IMR-90 (cell line): Measurements from ENCODE around the gene C14orf119. TPM values are rescaled to one million over a fixed set of nuclear protein-coding genes. Genes with fewer than 3 reads are reported as not detected.

Experiments
- ATAC-seq: fragments of 200-7000 bp; cut with Tn5 transposase; 2 replicates; pipeline ENCODE4 v1.9.1; 2020; ENCODE audit warnings: low read depth, mild to moderate bottlenecking, moderate library complexity
- BruUV-seq: library from RNA; stranded (reverse); fragments of 400-500 nt; replicated peaks from 2 replicates; lab custom pipeline; 2021; lab: Mats Ljungman, UMichigan
- CTCF ChIA-PET: fragments of 300-600 bp; formaldehyde crosslinking; extraction: SDS; loops from one replicate; lab custom pipeline; 2021; ENCODE audit warnings: antibody characterized with exemption; lab: Yijun Ruan, JAX
- POLR2A ChIA-PET: fragments of 300-600 bp; sonication (Branson Sonifier 250); formaldehyde crosslinking; loops from one replicate; lab custom pipeline; 2022; ENCODE audit warnings: antibody characterized with exemption; ENCODE audit not compliant: unreplicated experiment; lab: Charles Lee
- DNase-seq: peaks from one replicate; pipeline ENCODE4 v3.0.0; 2013
- H2AFZ ChIP-seq: replicated peaks from 2 replicates; pipeline ENCODE3; 2013; ENCODE audit warnings: low read length, mild to moderate bottlenecking; ENCODE audit not compliant: poor library complexity
- H2AK5ac ChIP-seq: 2 replicates; pipeline ENCODE4 v1.6.1; 2013; ENCODE audit warnings: low read depth, low read length, inconsistent platforms
- H2AK9ac ChIP-seq: replicated peaks from 2 replicates; pipeline ENCODE3; 2013; ENCODE audit warnings: mild to moderate bottlenecking, low read depth, low read length, moderate library complexity; ENCODE audit not compliant: poor library complexity
- H2BK120ac ChIP-seq: 2 replicates; pipeline ENCODE4 v1.6.1; 2013; ENCODE audit warnings: low read depth, low read length, inconsistent platforms
- H2BK15ac ChIP-seq: 3 replicates; pipeline ENCODE4 v1.6.1; 2013; ENCODE audit warnings: low read depth, low read length, inconsistent platforms
- H2BK20ac ChIP-seq: 2 replicates; pipeline ENCODE4 v1.6.1; 2013; ENCODE audit warnings: low read depth, mild to moderate bottlenecking, inconsistent platforms, low read length, moderate library complexity
- H2BK5ac ChIP-seq: 2 replicates; pipeline ENCODE4 v1.6.1; 2013; ENCODE audit warnings: mild to moderate bottlenecking, low read depth, low read length, inconsistent platforms; ENCODE audit not compliant: poor library complexity, severe bottlenecking
- H3K14ac ChIP-seq: replicated peaks from 2 replicates; pipeline ENCODE4 v1.6.1; 2013; ENCODE audit warnings: low read depth, low read length, inconsistent platforms
- H3K18ac ChIP-seq: 2 replicates; pipeline ENCODE4 v1.6.1; 2013; ENCODE audit warnings: low read depth, low read length, control low read depth
- H3K23ac ChIP-seq: 2 replicates; pipeline ENCODE4 v1.6.1; 2013; ENCODE audit warnings: low read depth, low read length, inconsistent platforms
- H3K27ac ChIP-seq: 2 replicates; pipeline ENCODE4 v1.5.1; 2013; ENCODE audit warnings: mild to moderate bottlenecking, control low read depth, low read length; ENCODE audit not compliant: insufficient read depth
- H3K27me3 ChIP-seq: 2 replicates; pipeline ENCODE4 v1.6.1; 2013; ENCODE audit warnings: low read length; ENCODE audit not compliant: control insufficient read depth, insufficient read depth
- H3K36me3 ChIP-seq: 2 replicates; pipeline ENCODE4 v1.6.1; 2013; ENCODE audit warnings: low read length, mixed read lengths; ENCODE audit not compliant: control insufficient read depth, insufficient read depth
- H3K4ac ChIP-seq: 2 replicates; pipeline ENCODE4 v1.6.1; 2013; ENCODE audit warnings: low read depth, low read length, inconsistent platforms
- H3K4me1 ChIP-seq: 2 replicates; pipeline ENCODE4 v1.6.1; 2013; ENCODE audit warnings: low read length, mixed read lengths; ENCODE audit not compliant: control insufficient read depth, insufficient read depth
- H3K4me2 ChIP-seq: 2 replicates; pipeline ENCODE4 v1.6.1; 2013; ENCODE audit warnings: low read depth, mild to moderate bottlenecking, control low read depth, low read length, moderate library complexity
- H3K4me3 ChIP-seq: 2 replicates; pipeline ENCODE4 v1.5.1; 2013; ENCODE audit warnings: low read depth, mild to moderate bottlenecking, control low read depth, low read length, moderate library complexity; ENCODE audit not compliant: insufficient read depth
- H3K56ac ChIP-seq: 2 replicates; pipeline ENCODE4 v1.6.1; 2013; ENCODE audit warnings: low read length, inconsistent platforms; ENCODE audit not compliant: insufficient read depth; ENCODE audit errors: extremely low read depth
- H3K79me1 ChIP-seq, 2 experiments: 2 replicates each; pipeline ENCODE4 v1.6.1; 2013; ENCODE audit warnings: low read length in 2 of 2, inconsistent platforms in 1 of 2, low read depth in 1 of 2
- H3K9ac ChIP-seq: 2 replicates; pipeline ENCODE4 v1.6.1; 2013; ENCODE audit warnings: low read depth, low read length, control low read depth
- H3K9me1 ChIP-seq: 2 replicates; pipeline ENCODE4 v1.6.1; 2013; ENCODE audit warnings: low read length, inconsistent platforms; ENCODE audit not compliant: insufficient read depth
- H3K9me3 ChIP-seq: 2 replicates; pipeline ENCODE4 v1.6.1; 2013; ENCODE audit warnings: low read length; ENCODE audit not compliant: control insufficient read depth, insufficient read depth
- H4K20me1 ChIP-seq: 2 replicates; pipeline ENCODE4 v1.6.1; 2013; ENCODE audit warnings: low read length, inconsistent platforms; ENCODE audit not compliant: insufficient read depth
- H4K5ac ChIP-seq: 2 replicates; pipeline ENCODE4 v1.6.1; 2013; ENCODE audit warnings: mild to moderate bottlenecking, low read depth, low read length, control low read depth
- H4K8ac ChIP-seq, 2 experiments: 2 replicates each; pipeline ENCODE4 v1.6.1; 2013; ENCODE audit warnings: low read depth in 2 of 2, low read length in 2 of 2, control low read depth in 1 of 2, inconsistent platforms in 1 of 2
- H4K91ac ChIP-seq: 2 replicates; pipeline ENCODE4 v1.6.1; 2013; ENCODE audit warnings: low read depth, low read length, inconsistent platforms; ENCODE audit not compliant: insufficient read depth
- BHLHE40 ChIP-seq: fragments of 150-350 bp; IDR thresholded peaks from 2 replicates; pipeline ENCODE4 v1.6.1; 2016; ENCODE audit warnings: mild to moderate bottlenecking, low read depth, low read length
- CEBPB ChIP-seq: IDR thresholded peaks from 2 replicates; pipeline ENCODE4 v1.6.1; 2012; ENCODE audit warnings: low read depth, low read length, improper control_type of control experiment
- CHD1 ChIP-seq: IDR thresholded peaks from 2 replicates; pipeline ENCODE4 v1.6.1; 2012; ENCODE audit warnings: low read depth, low read length, improper control_type of control experiment
- FOS ChIP-seq: fragments of 150-350 bp; IDR thresholded peaks from 2 replicates; pipeline ENCODE4 v1.6.1; 2016; ENCODE audit warnings: low read depth, low read length
- MAFK ChIP-seq: IDR thresholded peaks from 2 replicates; pipeline ENCODE4 v1.6.1; 2012; ENCODE audit warnings: low read depth, low read length, improper control_type of control experiment
- MAZ ChIP-seq: IDR thresholded peaks from 2 replicates; pipeline ENCODE4 v1.6.1; 2012; ENCODE audit warnings: low read depth, mild to moderate bottlenecking, low read length, improper control_type of control experiment, moderate library complexity, borderline replicate concordance
- NFE2L2 ChIP-seq: fragments of 150-350 bp; IDR thresholded peaks from 2 replicates; pipeline ENCODE4 v1.6.1; 2016; ENCODE audit warnings: low read depth, mild to moderate bottlenecking, low read length
- POLR2A ChIP-seq: IDR thresholded peaks from 2 replicates; pipeline ENCODE4 v1.6.1; 2012; ENCODE audit warnings: mild to moderate bottlenecking, low read depth, low read length
- RAD21 ChIP-seq: IDR thresholded peaks from 2 replicates; pipeline ENCODE4 v1.6.1; 2012; ENCODE audit warnings: low read length, improper control_type of control experiment
- RCOR1 ChIP-seq: IDR thresholded peaks from 2 replicates; pipeline ENCODE4 v1.6.1; 2012; ENCODE audit warnings: mild to moderate bottlenecking, low read length, improper control_type of control experiment; ENCODE audit not compliant: insufficient replicate concordance
- RFX5 ChIP-seq: IDR thresholded peaks from 2 replicates; pipeline ENCODE4 v1.8.0; 2012; ENCODE audit warnings: low read depth, mild to moderate bottlenecking, low read length, moderate library complexity
- SMC3 ChIP-seq: fragments of 150-350 bp; IDR thresholded peaks from 2 replicates; pipeline ENCODE4 v1.6.1; 2016; ENCODE audit warnings: low read depth, mild to moderate bottlenecking, antibody characterized with exemption, low read length, moderate library complexity
- WGBS, 2 experiments: methylation state at CpG; one replicate each; pipeline versions ENCODE4 v1.1.5 to v1.1.7; 2013; ENCODE audit warnings: missing lambda C conversion rate in 2 of 2; ENCODE audit not compliant: insufficient read length in 1 of 2; ENCODE audit errors: extremely low coverage in 2 of 2; 5-methylcytosine and 5-hydroxymethylcytosine counted together
- dilution Hi-C: fragments of 300-500 bp; cut with HindIII; formaldehyde crosslinking; loops from one replicate; pipeline ENCODE4 v1.14.3; 2018; ENCODE audit warnings: low sequenced_read_pairs; ENCODE audit not compliant: unreplicated experiment
- in situ Hi-C: fragments of 300-500 bp; cut with MboI; formaldehyde crosslinking; loops from 3 replicates; pipeline ENCODE4 v1.14.3; 2019; ENCODE audit warnings: low sequenced_read_pairs, inconsistent platforms, mixed read lengths
- intact Hi-C: fragments of 100-400 bp; cut with micrococcal nuclease; formaldehyde crosslinking; loops from 2 replicates; pipeline ENCODE4 v1.10.0; 2022
- polyA plus RNA-seq, 3 experiments: library from polyadenylated mRNA; depleted of rRNA; stranded (reverse); fragments of >200 nt; gene quantifications; 2 replicates each; pipeline ENCODE4 v1.2.3, GENCODE V29; 2012; ENCODE audit warnings: low replicate concordance in 1 of 3
- total RNA-seq: library from RNA; depleted of rRNA; stranded (reverse); fragments of >200 nt; gene quantifications from 2 replicates; pipeline ENCODE4 v1.2.3, GENCODE V29; 2012
- TF ChIP-seq, protein P1 (sequence below): fragments of 150-350 bp; IDR thresholded peaks from 2 replicates; pipeline ENCODE4 v1.6.1; 2017; ENCODE audit warnings: mild to moderate bottlenecking, antibody characterized with exemption, low read length, low read depth
- TF ChIP-seq, protein P2 (sequence below): fragments of 150-350 bp; IDR thresholded peaks from 2 replicates; pipeline ENCODE4 v1.6.1; 2016; ENCODE audit warnings: low read depth, mild to moderate bottlenecking, low read length, moderate library complexity, borderline replicate concordance
- TF ChIP-seq, protein P3 (sequence below): conservative IDR thresholded peaks from 2 replicates; pipeline ENCODE4 v1.5.1; 2012; ENCODE audit warnings: mild to moderate bottlenecking, low read depth, low read length, improper control_type of control experiment

The C14orf119 gene
- total and polyA plus RNA-seq, 2 of the 4 experiments (the other 2 are of a cell fraction): 74.0 to 83.7 TPM

DNA sequence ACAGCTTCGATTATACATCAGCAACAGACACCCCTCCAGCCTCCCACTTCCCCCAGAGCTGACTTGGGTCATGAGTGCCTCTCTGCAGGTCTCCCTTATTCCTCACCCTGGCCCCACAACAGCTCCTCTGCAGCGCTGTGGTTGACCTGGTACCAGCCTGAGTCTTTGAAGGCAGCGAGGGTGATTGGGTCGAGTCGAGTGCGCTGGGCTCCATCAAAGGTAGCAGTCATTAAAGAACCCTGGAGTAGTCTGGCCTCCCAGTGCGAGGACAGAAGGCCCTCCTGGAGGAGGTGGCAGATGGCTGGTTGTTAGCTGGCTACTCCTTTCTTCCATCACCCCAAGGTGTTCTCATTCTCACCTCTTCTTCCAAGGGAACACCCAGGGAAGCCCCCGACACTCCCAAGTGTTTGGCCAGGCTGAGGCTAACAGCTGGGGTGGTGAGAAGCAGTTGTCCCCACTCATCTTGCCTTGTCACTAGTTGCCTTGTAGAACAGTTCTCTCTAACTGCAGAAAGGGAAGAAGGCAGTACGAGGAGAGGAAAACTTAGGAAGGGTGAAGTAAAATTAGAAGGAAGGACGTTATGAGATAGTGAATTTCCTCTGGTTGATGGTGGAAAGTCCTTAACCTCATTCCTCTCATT, 6.8 kb downstream of the C14orf119 start:
- Histone ChIP-seq H3K36me3 (peaks cover 12% of the 10 kb centered on the region), H2BK15ac (no peak overlapping the region), H2BK5ac (no peak overlapping the region), H3K4me2 (no peak overlapping the region), H3K56ac (no peak overlapping the region), H3K23ac (no peak overlapping the region), H3K9me3 (no peaks in the 10 kb centered on the region), H2BK120ac (no peak overlapping the region), H3K18ac (no peak overlapping the region), H4K5ac (no peak overlapping the region), H2BK20ac (no peak overlapping the region), H2AFZ (no peak overlapping the region), H3K14ac (no peak overlapping the region), H3K79me1 (peaks cover 15 to 41% of the 10 kb centered on the region in 2 experiments; a peak in 3 of 4 replicates), H3K4me3 (no peak overlapping the region), H3K27ac (no peak overlapping the region), H3K27me3 (no peaks in the 10 kb centered on the region), H2AK5ac (no peak overlapping the region; the same call in 1 of the 2 replicates), H3K4me1 (peaks cover 6% of the 10 kb centered on the region), H3K9ac (no peak overlapping the region), H2AK9ac (no peak overlapping the region), H3K9me1 (peaks cover 11% of the 10 kb centered on the region), H3K4ac (no peak overlapping the region), H4K20me1 (peaks cover 29% of the 10 kb centered on the region; the same call in 1 of the 2 replicates), H4K91ac (no peak overlapping the region; the same call in 1 of the 2 replicates), H4K8ac (no peak overlapping the region)
- ChIA-PET POLR2A (interaction anchor here (0.5 kb wide), 1 partner anchor 1127 kb away, joined by 8 read pairs; no protein-coding TSS in a partner anchor), CTCF (no interaction called here)
- dilution Hi-C loops (no loop called here), intact Hi-C loops (no loop called here), in situ Hi-C loops (loop anchor here (5.0 kb wide), 1 partner anchor 35 kb away; no protein-coding TSS in a partner anchor)
- DNase-seq (no peak), ATAC-seq (no peak)
- WGBS, 2 experiments: 100% methylated on average over 1 of the region's 10 CpGs; no CpG with 5 or more reads in 1 of the 2 experiments
- no TSS peak for BruUV-seq
- TF ChIP-seq RAD21: no peak
- no peak for TF ChIP-seq MAZ
- TF ChIP-seq BHLHE40: no peak
- no peak for TF ChIP-seq FOS
- no peak for TF ChIP-seq SMC3
- TF ChIP-seq, protein P1, sequence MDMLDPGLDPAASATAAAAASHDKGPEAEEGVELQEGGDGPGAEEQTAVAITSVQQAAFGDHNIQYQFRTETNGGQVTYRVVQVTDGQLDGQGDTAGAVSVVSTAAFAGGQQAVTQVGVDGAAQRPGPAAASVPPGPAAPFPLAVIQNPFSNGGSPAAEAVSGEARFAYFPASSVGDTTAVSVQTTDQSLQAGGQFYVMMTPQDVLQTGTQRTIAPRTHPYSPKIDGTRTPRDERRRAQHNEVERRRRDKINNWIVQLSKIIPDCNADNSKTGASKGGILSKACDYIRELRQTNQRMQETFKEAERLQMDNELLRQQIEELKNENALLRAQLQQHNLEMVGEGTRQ: no peak
- TF ChIP-seq, protein P2, sequence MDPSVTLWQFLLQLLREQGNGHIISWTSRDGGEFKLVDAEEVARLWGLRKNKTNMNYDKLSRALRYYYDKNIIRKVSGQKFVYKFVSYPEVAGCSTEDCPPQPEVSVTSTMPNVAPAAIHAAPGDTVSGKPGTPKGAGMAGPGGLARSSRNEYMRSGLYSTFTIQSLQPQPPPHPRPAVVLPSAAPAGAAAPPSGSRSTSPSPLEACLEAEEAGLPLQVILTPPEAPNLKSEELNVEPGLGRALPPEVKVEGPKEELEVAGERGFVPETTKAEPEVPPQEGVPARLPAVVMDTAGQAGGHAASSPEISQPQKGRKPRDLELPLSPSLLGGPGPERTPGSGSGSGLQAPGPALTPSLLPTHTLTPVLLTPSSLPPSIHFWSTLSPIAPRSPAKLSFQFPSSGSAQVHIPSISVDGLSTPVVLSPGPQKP: no peak
- no peak for TF ChIP-seq CEBPB
- no peak for TF ChIP-seq POLR2A
- TF ChIP-seq MAFK: no peak
- TF ChIP-seq NFE2L2: no peak
- TF ChIP-seq RCOR1: no peak
- TF ChIP-seq CHD1: no peak
- no peak for TF ChIP-seq RFX5
- TF ChIP-seq, protein P3, sequence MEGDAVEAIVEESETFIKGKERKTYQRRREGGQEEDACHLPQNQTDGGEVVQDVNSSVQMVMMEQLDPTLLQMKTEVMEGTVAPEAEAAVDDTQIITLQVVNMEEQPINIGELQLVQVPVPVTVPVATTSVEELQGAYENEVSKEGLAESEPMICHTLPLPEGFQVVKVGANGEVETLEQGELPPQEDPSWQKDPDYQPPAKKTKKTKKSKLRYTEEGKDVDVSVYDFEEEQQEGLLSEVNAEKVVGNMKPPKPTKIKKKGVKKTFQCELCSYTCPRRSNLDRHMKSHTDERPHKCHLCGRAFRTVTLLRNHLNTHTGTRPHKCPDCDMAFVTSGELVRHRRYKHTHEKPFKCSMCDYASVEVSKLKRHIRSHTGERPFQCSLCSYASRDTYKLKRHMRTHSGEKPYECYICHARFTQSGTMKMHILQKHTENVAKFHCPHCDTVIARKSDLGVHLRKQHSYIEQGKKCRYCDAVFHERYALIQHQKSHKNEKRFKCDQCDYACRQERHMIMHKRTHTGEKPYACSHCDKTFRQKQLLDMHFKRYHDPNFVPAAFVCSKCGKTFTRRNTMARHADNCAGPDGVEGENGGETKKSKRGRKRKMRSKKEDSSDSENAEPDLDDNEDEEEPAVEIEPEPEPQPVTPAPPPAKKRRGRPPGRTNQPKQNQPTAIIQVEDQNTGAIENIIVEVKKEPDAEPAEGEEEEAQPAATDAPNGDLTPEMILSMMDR: no peak
